ENCODE results near the gene IGFBP4. TPM values are rescaled to one million over a fixed set of nuclear protein-coding genes. Genes with fewer than 3 reads are reported as not detected.

Gene IGFBP4
- total and polyA plus RNA-seq, 4 donors = 99.2 to 1,001 (median 628) TPM

DNA sequence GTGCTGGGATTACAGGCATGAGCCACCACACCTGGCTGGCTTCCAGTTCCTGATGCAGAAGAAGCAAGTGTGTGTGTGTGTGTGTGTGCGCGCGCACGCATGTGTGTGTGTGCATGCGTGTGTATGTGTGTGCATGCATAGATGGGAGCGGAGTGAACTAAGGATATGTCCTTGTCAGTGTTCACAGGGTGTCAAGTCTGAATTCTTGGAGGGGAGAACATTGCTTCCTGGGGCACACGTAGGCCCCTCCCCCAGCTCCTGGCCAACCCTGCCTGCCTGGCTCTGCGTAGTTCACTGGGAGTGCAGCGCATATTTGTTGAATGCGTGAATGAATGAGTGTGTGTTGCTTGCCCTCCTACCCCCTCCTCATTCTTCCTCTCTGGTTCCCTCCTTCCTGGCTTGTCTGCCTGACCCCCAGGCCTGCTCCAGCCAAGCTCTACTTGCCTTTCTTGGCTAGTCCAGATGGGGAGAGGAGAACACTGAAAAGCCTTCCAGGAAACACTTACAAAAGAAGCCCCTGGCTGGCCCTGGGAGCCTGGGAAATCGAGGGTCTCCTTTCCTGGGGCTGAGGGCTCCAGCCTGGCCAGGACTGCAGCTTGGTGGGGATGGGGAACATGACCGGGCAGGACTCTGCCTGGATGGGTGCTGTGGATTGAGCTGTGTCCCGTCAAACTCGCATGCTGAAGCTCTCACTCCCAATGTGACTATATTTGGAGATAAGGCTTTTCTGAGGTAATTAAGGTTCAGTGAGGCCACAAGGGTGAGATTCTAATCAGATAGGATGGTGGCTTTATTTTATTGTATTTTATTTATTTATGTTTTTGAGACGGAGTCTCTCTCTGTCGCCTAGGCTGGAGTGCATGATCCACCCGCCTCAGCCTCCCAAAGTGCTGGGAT lies 27.9 kb downstream of the IGFBP4 start:
- Histone ChIP-seq H3K36me3 (ENCODE audit: control insufficient read depth in 1 of 2, insufficient read depth in 2 of 2, low read length in 1 of 2) (no peaks in the 10 kb centered on the region), H3K4me3 (ENCODE audit: low read length in 2 of 2) (no peak overlapping the region), H3K9me3 (ENCODE audit: control insufficient read depth, low read length) (no peaks in the 10 kb centered on the region), H3K4me1 (ENCODE audit: control insufficient read depth in 1 of 2, insufficient read depth in 2 of 2, low read length in 2 of 2) (no peaks in the 10 kb centered on the region), H3K27me3 (ENCODE audit: control insufficient read depth in 1 of 2, insufficient read depth in 2 of 2, low read length in 1 of 2) (no peaks in the 10 kb centered on the region), H3K27ac (ENCODE audit: low read depth in 1 of 2, low read length in 2 of 2) (no peak overlapping the region)
- DNase-seq = no peak
- 58 to 59% methylated on average over 17 of the region's 17 CpGs for WGBS, 2 donors
- intact Hi-C loops (cut with DNase I) = loop anchor here in 1 of 2 donors (10.0 kb wide), 2 partner anchors 64 to 76 kb away; no protein-coding TSS in a partner anchor
- ATAC-seq (ENCODE audit: low FRiP score) = peak; percentile 15

DNA sequence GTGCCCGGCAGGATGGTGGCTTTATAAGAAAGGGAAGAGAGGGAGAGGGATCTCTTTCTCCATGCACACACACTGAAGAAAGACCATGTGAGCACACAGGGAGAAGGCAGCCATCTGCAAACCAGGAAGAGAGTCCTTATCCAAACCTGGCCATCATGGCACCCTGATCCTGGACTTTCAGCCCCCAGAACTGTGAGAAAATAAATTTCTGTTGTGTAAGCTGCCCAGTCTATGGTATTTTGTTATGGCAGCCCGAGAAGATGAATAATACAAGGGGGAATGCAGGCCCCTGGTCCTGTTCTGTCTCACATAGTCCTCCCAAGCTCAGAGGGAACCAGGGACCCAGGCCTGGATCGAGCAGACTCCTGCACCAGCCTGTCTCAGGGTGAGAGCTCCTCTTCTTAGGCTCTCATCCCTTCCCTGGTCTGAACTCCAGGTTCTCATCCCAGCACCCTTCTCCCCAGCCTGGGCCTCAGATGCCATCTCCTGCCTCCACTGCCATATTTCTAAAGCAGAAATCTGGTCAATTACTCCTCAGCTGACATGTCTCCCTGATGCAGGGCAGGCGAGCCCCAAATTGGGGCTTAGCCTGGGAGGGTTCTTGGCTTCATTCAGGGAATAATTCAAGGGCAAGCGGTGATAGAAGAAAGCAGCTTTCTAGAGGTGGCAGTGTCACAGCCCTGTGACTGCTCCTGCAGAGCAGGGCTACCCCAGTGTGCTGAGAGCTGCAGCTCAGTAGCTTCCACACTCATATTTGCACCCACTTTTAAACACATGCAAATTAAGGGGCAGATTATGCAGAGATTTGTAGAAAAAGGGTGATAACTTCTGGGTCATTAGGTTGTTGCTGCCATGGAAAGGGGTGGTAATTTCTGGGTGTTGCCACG lies 28.8 kb downstream of the IGFBP4 start:
- no peaks in the 10 kb centered on the region for H3K4me1 ChIP-seq (ENCODE audit: control insufficient read depth in 1 of 2, insufficient read depth in 2 of 2, low read length in 2 of 2)

DNA sequence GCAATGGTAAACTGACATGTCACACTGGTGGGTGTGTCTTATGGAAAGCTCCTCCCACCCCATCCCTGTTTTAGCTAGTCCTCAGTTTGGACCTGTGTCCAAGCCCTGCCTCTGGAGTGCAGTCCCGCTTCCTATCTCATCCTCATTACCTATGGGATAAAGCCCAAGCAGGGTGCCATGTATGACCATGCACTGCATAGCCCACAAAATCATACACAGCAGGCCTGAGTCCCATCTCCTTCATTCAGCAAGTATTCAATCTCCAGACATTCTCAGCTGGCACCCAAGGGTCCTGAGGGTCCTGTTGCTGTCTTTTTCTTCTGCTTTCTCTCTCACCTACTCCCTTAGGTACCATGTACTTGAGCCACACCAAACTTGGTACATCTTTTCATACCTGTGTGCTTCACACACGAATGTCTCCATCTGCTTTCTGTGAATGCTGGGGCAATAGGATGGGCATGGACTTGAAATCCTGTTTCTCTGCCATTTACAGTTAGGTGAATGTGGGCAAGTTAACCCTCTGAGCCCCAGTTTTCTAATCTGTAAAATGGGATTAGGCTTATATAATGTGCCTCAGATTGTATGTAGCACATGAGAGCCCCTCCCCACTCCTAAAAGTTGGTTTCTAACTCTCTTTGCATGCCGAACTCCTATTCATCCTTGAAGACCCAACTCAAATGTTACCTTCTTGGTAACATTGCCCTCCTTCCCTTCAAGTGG lies 29.6 kb downstream of the IGFBP4 start:
- no peak for ATAC-seq (ENCODE audit: low FRiP score)
- intact Hi-C loops (cut with DNase I) = loop anchor here in 1 of 2 donors (10.0 kb wide), 2 partner anchors 62 to 78 kb away; no protein-coding TSS in a partner anchor
- WGBS, 2 donors = 95 to 99% methylated on average over 3 of the region's 3 CpGs

More for the DNA sequence above, 28.8 kb downstream of the IGFBP4 start:
- intact Hi-C loops (cut with DNase I) = loop anchor here in 1 of 2 donors (10.0 kb wide), 2 partner anchors 63 to 77 kb away; no protein-coding TSS in a partner anchor
- Histone ChIP-seq H3K36me3 (ENCODE audit: control insufficient read depth in 1 of 2, insufficient read depth in 2 of 2, low read length in 1 of 2) (no peaks in the 10 kb centered on the region), H3K27me3 (ENCODE audit: control insufficient read depth in 1 of 2, insufficient read depth in 2 of 2, low read length in 1 of 2) (no peaks in the 10 kb centered on the region), H3K4me3 (ENCODE audit: low read length in 2 of 2) (no peak overlapping the region), H3K9me3 (ENCODE audit: control insufficient read depth, low read length) (no peaks in the 10 kb centered on the region), H3K27ac (ENCODE audit: low read depth in 1 of 2, low read length in 2 of 2) (no peak overlapping the region)
- ATAC-seq (ENCODE audit: low FRiP score) (no peak), DNase-seq (no peak)
- 82 to 84% methylated on average over 6 of the region's 6 CpGs for WGBS, 2 donors

DNA sequence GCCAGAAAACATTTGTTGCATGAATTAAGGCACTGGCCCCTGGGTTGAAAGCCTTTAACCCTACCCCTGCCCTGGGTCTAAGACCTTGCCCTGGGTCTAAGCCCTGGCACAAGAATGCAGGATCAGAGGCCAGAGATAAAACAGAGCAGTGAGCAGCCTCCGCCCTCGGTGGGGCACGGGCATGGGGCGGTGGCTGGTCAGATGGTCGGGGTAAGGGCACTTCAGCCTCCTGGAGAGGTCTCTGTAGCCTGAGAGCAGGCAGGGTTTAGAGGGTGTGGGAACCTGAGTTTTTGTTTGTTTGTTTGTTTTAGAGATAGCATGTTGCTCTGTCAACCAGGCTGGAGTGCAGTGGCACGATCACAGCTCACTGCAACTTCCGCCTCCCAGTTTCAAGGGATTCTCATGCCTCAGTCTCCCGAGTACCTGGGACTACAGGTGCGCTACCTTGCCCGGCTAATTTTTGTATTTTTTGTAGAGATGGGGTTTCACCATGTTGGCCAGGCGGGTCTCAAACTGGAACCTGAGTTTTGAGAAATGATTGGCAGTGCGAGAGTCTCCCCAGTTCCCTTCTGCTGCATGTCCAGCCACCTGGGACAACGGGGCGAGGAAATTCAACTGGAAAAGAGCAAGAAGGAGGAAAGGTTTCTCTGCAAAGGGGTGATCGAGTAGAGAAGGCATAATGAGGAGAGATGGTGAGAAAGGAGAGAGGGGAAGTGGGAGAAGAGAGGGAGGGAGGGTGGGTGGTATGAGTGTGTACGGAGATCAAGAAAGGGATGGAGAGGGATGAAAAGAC lies 30.5 kb downstream of the IGFBP4 start:
- DNase-seq = no peak
- Histone ChIP-seq H3K4me1 (ENCODE audit: control insufficient read depth in 1 of 2, insufficient read depth in 2 of 2, low read length in 2 of 2) (no peaks in the 10 kb centered on the region), H3K27me3 (ENCODE audit: control insufficient read depth in 1 of 2, insufficient read depth in 2 of 2, low read length in 1 of 2) (no peaks in the 10 kb centered on the region), H3K4me3 (ENCODE audit: low read length in 2 of 2) (no peak overlapping the region), H3K9me3 (ENCODE audit: control insufficient read depth, low read length) (no peaks in the 10 kb centered on the region), H3K36me3 (ENCODE audit: control insufficient read depth in 1 of 2, insufficient read depth in 2 of 2, low read length in 1 of 2) (no peaks in the 10 kb centered on the region), H3K27ac (ENCODE audit: low read depth in 1 of 2, low read length in 2 of 2) (no peak overlapping the region)
- no peak for ATAC-seq (ENCODE audit: low FRiP score)
- intact Hi-C loops (cut with DNase I) = loop anchor here in 1 of 2 donors (10.0 kb wide), 2 partner anchors 61 to 79 kb away; no protein-coding TSS in a partner anchor
- WGBS, 2 donors = 89 to 91% methylated on average over 16 of the region's 16 CpGs

More for the DNA sequence above, 29.6 kb downstream of the IGFBP4 start:
- Histone ChIP-seq H3K36me3 (ENCODE audit: control insufficient read depth in 1 of 2, insufficient read depth in 2 of 2, low read length in 1 of 2) (no peaks in the 10 kb centered on the region), H3K4me3 (ENCODE audit: low read length in 2 of 2) (no peak overlapping the region), H3K27ac (ENCODE audit: low read depth in 1 of 2, low read length in 2 of 2) (no peak overlapping the region), H3K4me1 (ENCODE audit: control insufficient read depth in 1 of 2, insufficient read depth in 2 of 2, low read length in 2 of 2) (no peaks in the 10 kb centered on the region), H3K27me3 (ENCODE audit: control insufficient read depth in 1 of 2, insufficient read depth in 2 of 2, low read length in 1 of 2) (no peaks in the 10 kb centered on the region), H3K9me3 (ENCODE audit: control insufficient read depth, low read length) (no peaks in the 10 kb centered on the region)
- DNase-seq = no peak

DNA sequence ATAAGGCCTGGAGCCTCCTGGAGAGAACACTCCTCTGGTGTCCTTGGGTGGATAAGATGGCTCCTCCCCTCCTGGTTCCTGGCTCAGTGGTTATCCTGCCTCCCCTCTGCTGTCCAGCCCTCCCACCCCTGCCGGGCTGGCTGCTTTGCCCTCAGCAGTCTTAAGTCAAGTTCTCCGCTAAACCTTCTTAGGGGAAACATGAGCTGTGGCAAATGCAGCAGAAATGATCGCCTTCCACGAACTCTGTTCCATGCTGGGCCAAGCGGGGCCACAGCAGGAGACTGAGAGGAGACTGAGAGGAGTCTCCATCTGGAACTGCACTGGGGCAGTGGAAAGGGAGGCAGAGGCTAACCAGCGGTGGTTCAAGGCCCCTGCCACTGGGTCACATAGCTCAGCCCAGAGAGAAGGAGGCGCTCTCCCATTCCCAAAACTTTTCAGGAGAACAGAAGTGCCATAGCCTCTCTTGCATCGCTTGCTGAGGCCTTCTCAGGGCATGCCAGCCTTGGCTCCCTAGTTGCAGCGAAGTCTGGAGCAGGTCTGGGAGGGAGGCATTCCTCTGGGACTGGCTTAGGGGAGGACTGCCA lies 31.3 kb downstream of the IGFBP4 start:
- Histone ChIP-seq H3K4me1 (ENCODE audit: control insufficient read depth in 1 of 2, insufficient read depth in 2 of 2, low read length in 2 of 2) (no peaks in the 10 kb centered on the region), H3K4me3 (ENCODE audit: low read length in 2 of 2) (no peak overlapping the region), H3K27ac (ENCODE audit: low read depth in 1 of 2, low read length in 2 of 2) (no peak overlapping the region), H3K36me3 (ENCODE audit: control insufficient read depth in 1 of 2, insufficient read depth in 2 of 2, low read length in 1 of 2) (no peaks in the 10 kb centered on the region), H3K27me3 (ENCODE audit: control insufficient read depth in 1 of 2, insufficient read depth in 2 of 2, low read length in 1 of 2) (no peaks in the 10 kb centered on the region), H3K9me3 (ENCODE audit: control insufficient read depth, low read length) (no peaks in the 10 kb centered on the region)
- intact Hi-C loops (cut with DNase I) = loop anchor here (5.0 to 10.0 kb wide), 3 partner anchors 58 to 80 kb away; no protein-coding TSS in a partner anchor
- DNase-seq = no peak
- WGBS, 2 donors = 91 to 92% methylated on average over 9 of the region's 9 CpGs
- no peak for ATAC-seq (ENCODE audit: low FRiP score)

DNA sequence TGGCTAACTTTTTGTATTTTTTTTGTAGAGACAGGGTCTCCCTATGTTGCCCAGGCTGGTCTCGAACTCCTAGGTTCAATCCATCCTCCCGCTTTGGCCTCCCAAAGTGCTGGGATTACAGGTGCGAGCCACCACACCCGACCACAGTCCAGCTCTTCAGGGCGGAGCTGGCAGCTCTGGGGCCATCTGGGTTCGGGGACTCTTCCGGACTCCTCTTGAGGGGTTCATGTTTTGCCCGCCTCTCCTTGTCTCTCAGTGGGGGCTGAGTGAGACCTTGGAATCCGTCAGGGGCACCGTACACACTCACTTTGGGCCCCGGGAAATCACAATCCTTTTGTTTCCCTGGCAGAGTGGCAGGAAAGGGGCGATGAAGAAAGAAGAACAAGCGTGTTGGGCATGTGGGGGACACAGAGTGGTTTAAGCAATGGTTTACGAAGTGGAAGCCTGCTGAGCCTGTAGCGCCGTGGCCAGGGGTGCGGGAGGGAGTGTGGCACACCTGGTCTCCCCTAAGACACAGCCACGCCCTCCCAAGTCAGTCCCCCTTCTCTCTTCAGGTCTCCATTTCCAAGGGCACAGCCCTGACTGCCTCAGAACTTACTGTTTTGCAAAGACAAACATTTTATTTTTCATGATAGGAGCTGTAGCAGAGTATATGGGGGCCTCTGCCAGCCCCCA lies 32.1 kb downstream of the IGFBP4 start:
- H3K9me3 ChIP-seq (ENCODE audit: control insufficient read depth, low read length) = no peaks in the 10 kb centered on the region
- H3K4me3 ChIP-seq (ENCODE audit: low read length in 2 of 2) = no peak overlapping the region
- H3K27ac ChIP-seq (ENCODE audit: low read depth in 1 of 2, low read length in 2 of 2) = no peak overlapping the region
- no peaks in the 10 kb centered on the region for H3K27me3 ChIP-seq (ENCODE audit: control insufficient read depth in 1 of 2, insufficient read depth in 2 of 2, low read length in 1 of 2)
- H3K4me1 ChIP-seq (ENCODE audit: control insufficient read depth in 1 of 2, insufficient read depth in 2 of 2, low read length in 2 of 2) = no peaks in the 10 kb centered on the region
- intact Hi-C loops (cut with DNase I) = loop anchor here (5.0 to 10.0 kb wide), 3 partner anchors 57 to 81 kb away; no protein-coding TSS in a partner anchor
- no peaks in the 10 kb centered on the region for H3K36me3 ChIP-seq (ENCODE audit: control insufficient read depth in 1 of 2, insufficient read depth in 2 of 2, low read length in 1 of 2)
- DNase-seq (no peak), ATAC-seq (ENCODE audit: low FRiP score) (no peak)
- 93 to 94% methylated on average over 18 of the region's 18 CpGs for WGBS, 2 donors

DNA sequence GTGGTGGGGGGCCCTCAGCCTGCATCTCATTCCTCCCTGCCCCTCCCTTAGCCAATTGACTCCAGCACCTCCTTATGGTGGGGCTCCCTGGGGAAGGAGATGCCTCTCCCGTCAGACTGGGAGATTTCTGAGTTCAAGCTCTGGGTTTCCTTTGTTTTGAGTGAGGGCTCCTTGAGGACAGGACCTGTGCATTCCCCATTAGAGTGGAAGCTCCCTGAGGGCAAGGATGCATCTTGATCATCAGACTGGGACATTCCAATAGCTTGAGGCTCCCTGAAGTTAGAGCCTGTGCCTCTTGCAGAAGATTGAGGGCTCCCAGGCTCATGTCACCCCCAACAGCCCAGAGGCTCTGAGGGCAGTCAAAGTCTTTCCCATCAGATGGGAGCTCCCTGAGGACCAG lies 34.5 kb downstream of the IGFBP4 start:
- Histone ChIP-seq H3K4me3 (ENCODE audit: low read length in 2 of 2) (no peak overlapping the region), H3K27ac (ENCODE audit: low read depth in 1 of 2, low read length in 2 of 2) (no peak overlapping the region), H3K9me3 (ENCODE audit: control insufficient read depth, low read length) (no peaks in the 10 kb centered on the region), H3K36me3 (ENCODE audit: control insufficient read depth in 1 of 2, insufficient read depth in 2 of 2, low read length in 1 of 2) (no peaks in the 10 kb centered on the region), H3K27me3 (ENCODE audit: control insufficient read depth in 1 of 2, insufficient read depth in 2 of 2, low read length in 1 of 2) (no peaks in the 10 kb centered on the region), H3K4me1 (ENCODE audit: control insufficient read depth in 1 of 2, insufficient read depth in 2 of 2, low read length in 2 of 2) (no peaks in the 10 kb centered on the region)
- WGBS, 2 donors = 80 to 87% methylated on average over 1 of the region's 1 CpG
- DNase-seq (no peak), ATAC-seq (ENCODE audit: low FRiP score) (no peak)
- intact Hi-C loops (cut with DNase I) = loop anchor here (5.0 to 10.0 kb wide), 3 partner anchors 55 to 83 kb away; no protein-coding TSS in a partner anchor

Measured in aorta (tissue), 5 donors.